GM18508 (cell line): ENCODE data around the gene CCDC47.
A peak's percentile ranks its signal among the peaks of the same experiment; 100 is the strongest.

Source experiments
- ATAC-seq: cut with Tn5 transposase; IDR thresholded peaks from one replicate; pipeline ENCODE4 v1.9.1; 2021; ENCODE audit warnings: moderate number of reproducible peaks; ENCODE audit not compliant: insufficient read depth, unreplicated experiment

The CCDC47 gene

GRCh38 chr17:63785556-63785955 is 12.2 kb upstream of the CCDC47 start:
- no peak for ATAC-seq

- no peak for ATAC-seq
Measured at GRCh38 chr17:63783522-63783921, 10.1 kb upstream of the CCDC47 start.

- no peak for ATAC-seq
Measured at GRCh38 chr17:63780928-63781327, 7.5 kb upstream of the CCDC47 start.

- ATAC-seq, result no peak
Measured at GRCh38 chr17:63780507-63780906, 7.1 kb upstream of the CCDC47 start.

- ATAC-seq, result no peak
Measured at GRCh38 chr17:63775420-63775819, 2.0 kb upstream of the CCDC47 start.

- ATAC-seq, result no peak
Measured at GRCh38 chr17:63774969-63775265, 1.5 kb upstream of the CCDC47 start.

- ATAC-seq, result no peak
Measured at GRCh38 chr17:63774141-63774968, 958 bp upstream of the CCDC47 start, which contains the start of gene DDX42. DDX42 (plus strand) TSS chr17:63774170; CDS start chr17:63787050, 12,880 bp downstream.

DNA sequence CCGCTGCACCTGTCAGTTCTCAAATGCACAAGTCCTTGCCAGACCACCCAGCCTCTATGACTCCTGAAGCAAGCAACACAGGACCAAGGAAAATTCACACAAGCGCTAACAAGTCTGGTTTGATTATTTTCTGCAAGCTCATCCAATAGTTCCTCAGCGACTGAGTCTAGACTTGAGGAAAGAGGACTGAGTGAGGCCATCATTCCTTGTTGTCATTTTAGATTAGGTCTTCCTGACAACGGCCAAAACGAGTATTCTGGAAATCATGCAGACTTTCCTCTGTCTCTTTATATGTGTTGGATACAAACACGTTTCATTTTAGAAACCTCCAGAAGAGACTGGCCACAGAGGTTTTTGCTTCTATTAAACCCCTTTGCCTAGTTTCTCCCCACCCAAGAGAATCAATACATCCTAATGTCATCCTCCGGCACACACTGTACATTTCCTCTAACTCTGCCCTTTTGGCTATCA is 561 bp downstream of the CCDC47 start:
- no peak for ATAC-seq

DNA sequence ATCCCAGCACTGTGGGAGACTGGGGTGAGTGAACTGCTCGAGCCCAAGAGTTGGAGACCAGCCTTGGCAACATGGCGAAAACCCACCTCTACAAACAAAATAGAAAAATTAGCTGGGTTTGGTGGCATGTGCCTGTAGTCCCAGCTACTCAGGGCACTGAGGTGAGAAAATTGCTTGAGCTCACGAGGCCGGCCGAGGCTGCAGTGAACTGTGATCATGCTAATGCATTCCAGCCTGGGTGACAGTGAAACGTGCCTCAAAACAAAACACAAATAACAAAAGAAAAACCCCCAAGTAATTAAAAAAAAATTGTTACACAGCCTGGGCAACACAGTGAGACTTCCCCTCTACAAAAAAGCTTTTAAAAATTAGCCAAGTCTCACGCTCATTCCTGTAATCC is 5.0 kb downstream of the CCDC47 start:
- no peak for ATAC-seq

DNA sequence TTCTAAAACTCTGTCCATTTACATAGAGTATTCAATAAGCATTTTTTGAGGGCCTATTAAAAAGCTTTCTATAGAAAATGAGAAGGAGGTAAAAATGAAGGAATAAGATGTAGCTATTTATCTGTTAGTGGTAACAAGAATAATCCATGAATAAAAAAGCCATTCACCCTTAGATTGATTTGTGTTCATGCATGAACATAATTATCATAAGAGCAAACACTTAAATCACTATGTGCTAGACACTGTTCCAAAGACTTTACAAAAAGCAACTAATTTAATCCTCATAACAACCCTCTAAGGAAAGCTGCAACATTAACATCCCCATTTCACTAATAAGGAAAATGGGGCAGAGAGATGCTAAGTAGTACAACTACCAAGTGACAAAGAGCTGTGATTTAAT is 6.6 kb downstream of the CCDC47 start:
- no peak for ATAC-seq

GRCh38 chr17:63764716-63765115 is 8.7 kb downstream of the CCDC47 start:
- no peak for ATAC-seq

DNA sequence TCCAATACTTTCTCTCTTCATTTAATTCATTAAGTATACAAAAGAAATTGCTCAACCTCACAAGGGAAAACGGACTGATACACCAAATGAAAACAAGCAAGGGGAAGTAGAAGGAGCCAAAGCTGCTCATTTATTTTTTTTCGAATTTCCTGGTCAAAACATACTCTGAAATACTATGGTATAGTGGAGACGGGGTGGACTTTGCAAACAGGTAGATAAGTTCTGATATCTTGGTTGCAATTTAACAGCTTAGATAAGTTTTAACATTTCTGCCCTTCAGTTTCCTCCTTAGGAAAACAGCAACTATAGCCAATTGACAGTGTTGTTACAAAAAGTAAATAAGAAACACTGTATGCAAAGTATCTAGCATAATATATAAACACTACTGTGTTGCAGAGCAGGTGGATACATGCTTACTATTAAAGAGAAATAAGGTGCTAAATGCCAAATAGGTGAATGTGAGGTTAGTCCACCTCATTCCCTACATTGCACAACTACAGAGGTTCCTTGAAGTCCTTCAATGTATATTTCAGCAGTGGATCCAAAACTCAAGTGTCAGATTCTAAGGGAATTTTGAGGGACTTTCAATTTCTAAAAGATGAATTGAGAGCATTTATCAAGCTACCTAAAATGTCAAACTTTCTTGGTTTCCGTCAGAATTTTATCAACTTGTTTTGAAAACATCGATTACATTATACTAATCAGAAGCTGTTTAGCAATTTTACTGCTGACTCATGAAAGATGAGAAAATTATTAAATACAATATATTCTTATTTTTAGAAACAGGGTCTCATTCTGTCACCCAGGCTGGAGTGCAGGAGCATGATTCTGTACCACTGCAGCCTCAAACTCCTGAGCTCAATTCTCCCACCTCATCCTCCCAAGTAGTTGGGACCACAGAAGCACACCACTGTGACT is 11.0 kb downstream of the CCDC47 start:
- ATAC-seq, result no peak

- no peak for ATAC-seq
Measured at GRCh38 chr17:63760771-63761539, 12.4 kb downstream of the CCDC47 start.

DNA sequence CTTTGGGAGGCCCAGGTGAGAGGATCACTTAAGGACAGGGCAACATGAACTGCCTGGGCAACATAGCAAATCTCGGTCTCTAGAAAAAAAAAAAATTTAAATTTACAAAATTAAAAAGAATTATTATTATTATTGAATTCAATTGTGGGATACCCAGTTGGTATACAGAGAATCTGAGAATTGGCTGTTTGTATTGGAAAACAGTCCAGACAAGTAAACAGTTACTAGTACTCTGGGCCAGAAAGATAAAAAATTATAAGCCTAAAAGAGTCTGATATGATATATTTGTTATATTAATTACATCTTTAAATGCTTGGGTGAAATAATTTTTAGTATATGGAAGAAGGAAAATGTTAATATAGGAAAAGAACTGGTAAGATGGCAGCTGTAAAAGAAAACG is 15.0 kb downstream of the CCDC47 start:
- no peak for ATAC-seq

DNA sequence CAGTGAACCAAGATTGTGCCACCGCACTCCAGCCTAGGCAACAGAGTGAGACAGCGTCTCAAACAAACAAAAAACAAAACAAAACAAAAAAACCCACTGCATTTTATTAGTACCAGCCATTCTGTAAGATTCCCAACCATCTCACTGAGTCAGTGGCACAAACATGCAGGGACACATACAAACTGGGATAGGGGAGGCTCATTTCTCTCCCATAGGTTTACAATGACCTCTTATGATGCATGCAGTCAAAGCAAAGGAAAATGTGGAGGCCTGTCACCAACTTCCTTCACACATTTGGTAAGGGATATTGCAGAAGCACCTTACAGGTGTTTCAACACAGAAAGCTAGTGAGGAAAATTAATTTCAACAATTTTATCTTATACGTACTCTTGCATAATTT is 19.4 kb downstream of the CCDC47 start:
- no peak for ATAC-seq

GRCh38 chr17:63753215-63753614 is 20.2 kb downstream of the CCDC47 start:
- no peak for ATAC-seq

DNA sequence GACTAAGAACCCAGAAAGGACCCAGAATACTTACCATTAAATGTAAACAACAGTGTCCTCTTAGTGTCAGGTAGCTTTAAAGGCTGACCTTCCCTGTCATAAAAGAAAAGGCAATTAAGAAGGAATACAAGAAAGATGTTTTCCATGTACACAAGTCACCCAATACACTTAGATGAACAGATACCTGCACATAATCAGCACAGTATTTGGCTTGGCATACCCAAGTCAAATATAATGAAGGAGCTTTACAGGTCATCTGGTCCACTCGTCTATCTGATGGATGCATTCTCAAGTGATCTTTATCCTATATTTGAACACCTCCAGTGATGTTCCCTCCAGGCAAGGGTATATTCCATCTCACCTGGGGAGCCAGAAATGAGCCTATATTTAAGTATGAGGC is 20.7 kb downstream of the CCDC47 start:
- ATAC-seq, result no peak

DNA sequence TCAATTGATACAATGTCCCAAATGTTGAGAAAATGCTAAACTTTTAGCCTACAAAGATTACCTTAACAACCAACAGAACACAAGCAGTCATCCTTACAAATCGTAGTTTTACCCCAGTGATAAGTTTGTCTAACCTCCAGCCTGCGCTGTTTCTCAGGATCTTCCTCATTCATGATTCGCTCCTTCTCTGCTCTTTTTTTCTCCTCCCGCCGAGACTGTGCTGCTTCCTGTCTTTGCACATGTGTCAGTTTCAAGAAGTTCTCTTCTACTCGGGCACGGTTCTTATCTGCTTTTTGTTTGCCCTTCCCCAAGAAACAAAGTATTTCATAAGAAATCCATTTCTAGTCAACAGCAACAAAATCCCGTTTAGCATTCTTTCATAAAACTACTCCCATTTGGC is 21.6 kb downstream of the CCDC47 start:
- no peak for ATAC-seq

- ATAC-seq, result peak; percentile 66
Measured at GRCh38 chr17:63741408-63742173, 31.8 kb downstream of the CCDC47 start, which contains the start of gene STRADA. STRADA (minus strand) TSS chr17:63741799; CDS start chr17:63728369, 13,430 bp downstream.

DNA sequence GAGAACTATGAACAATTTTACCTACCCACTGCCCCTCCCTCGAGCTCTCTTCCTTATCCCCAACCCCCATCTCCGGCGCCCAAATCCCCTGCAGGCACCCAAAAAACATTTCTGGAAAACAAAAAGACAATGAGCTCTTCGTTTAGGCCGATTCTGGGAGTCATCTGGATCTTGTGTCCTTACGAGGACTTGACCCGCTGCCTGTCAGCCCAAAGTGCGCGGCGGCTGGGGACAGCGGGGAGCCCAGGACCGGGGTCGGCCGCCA is 32.3 kb downstream of the CCDC47 start:
- ATAC-seq, result no peak
